ENCODE results near the gene RBM15B.
"Not testable (repeated sequence)": the region's sequence is repeated elsewhere in the genome, so short reads cannot be mapped to it uniquely, and the experiment has no call there.

The RBM15B gene

DNA sequence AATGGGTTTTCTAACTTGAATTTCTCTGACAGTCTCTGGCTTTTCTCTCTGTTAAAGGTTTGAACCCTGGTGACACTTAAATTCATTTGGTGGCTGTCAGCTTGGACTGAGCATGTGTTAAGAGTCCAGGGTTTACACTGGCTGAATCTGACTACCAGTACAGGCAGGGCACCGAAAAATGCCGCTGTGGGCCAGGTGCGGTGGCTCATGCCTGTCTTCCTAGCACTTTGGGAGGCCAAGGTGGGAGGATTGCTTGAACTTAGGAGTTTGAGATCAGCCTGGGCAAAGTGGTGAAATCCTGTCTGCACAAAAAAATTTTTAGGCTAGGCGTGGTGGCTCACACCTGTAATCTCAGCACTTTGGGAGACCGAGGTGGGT lies 4.2 kb upstream of the RBM15B start:
- H3K4me3 ChIP-seq (ENCODE audit: low read depth, low read length): peak overlapping the region; percentile 88
- no peak for DNase-seq (ENCODE audit: low read depth)
- TF ChIP-seq, protein P1, sequence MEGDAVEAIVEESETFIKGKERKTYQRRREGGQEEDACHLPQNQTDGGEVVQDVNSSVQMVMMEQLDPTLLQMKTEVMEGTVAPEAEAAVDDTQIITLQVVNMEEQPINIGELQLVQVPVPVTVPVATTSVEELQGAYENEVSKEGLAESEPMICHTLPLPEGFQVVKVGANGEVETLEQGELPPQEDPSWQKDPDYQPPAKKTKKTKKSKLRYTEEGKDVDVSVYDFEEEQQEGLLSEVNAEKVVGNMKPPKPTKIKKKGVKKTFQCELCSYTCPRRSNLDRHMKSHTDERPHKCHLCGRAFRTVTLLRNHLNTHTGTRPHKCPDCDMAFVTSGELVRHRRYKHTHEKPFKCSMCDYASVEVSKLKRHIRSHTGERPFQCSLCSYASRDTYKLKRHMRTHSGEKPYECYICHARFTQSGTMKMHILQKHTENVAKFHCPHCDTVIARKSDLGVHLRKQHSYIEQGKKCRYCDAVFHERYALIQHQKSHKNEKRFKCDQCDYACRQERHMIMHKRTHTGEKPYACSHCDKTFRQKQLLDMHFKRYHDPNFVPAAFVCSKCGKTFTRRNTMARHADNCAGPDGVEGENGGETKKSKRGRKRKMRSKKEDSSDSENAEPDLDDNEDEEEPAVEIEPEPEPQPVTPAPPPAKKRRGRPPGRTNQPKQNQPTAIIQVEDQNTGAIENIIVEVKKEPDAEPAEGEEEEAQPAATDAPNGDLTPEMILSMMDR (IDR thresholded peaks at IDR 0.05; ENCODE audit: insufficient read depth, low read depth, low read length, missing control alignments): no peak

DNA sequence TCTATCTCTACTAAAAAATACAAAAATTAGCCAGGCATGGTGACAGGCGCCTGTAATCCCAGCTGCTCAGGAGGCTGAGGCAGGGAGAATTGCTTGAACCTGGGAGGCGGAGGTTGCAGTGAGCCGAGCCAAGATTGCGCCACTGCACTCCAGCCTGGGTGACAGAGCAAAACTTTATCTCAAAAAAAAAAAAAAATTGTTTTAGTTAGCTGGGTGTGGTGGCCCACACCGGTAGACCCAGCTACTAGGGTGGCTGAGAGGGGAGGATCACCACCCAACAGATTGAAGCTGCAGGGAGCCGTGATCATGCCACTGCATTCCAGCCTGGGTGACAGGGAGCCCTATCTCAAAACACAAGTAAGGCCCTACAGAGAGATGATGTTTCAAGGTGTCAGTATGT lies 3.8 kb upstream of the RBM15B start:
- H3K4me3 ChIP-seq (ENCODE audit: low read depth, low read length); DNase-seq (ENCODE audit: low read depth): not testable (repeated sequence)

DNA sequence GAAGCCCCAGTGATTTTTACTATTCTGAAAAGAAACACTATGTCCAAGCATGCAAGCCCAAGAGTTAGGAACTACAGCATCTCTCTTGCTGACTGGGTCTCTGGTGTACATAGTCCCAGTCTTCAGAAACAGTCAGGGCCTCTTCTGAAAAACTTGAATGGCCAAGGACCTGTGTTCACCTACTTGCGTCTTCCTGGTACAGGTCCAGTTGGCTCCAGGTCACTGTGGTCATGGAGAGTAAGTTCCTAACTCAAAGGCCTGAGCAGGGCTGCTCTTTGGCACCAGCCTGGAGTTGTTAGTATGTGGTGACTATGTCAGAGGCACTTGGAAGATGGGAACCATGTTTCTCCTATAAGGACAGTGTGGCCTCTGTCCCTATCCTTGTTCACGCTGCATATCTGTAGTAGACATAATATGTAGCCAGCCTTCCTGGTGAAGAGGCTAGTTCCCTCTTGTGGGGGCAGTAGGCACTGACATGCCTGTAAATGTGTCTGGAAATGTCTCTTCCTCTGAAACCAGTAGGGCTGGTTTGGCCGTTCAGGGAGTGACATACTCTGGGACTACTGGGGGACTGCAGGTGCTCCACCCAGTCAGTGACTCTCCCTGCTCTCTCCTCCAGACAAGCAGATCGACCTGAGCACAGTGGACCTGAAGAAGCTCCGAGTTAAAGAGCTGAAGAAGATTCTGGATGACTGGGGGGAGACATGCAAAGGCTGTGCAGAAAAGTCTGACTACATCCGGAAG lies 2.6 kb upstream of the RBM15B start:
- TF ChIP-seq, protein P1 (IDR thresholded peaks at IDR 0.05; ENCODE audit: insufficient read depth, low read depth, low read length, missing control alignments): no peak
- no peak overlapping the region for H3K4me3 ChIP-seq (ENCODE audit: low read depth, low read length)
- peak; percentile 30 for DNase-seq (ENCODE audit: low read depth)

DNA sequence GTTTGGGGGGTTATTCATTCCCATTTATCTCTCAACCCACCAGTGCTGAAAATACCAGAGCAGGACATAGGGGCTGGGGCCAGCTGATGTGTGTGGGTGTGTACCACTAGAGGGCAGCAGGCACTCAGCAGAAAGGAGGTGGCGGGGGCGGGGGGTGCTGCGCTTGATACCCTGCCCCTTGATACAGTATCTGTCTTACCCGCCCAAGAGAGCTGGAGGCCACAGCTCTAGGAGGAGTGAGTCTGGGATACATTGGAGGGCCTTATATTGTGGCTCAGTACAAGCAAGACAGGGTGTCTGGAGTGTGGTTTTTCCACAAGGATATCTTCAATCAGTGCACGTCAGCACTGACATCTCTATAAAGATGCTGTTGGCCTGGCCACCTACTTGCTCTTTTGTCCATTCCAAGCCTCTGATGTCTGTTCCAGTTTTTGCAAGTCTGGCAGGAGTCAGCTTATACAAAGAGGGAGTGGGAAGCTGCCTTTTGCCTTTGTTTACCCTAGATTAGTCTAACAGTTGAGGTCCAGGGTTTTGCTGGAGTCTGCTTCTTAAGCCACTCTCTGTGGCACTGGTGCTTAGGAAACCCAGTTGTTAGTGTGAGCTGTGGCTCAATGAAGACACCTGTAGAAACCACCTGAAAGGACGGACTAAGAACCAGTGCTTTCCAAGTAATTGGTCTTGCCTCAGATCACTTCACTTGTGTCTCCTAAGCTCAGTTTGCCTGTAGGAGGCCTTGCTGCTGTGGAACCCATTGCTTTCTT lies 1.5 kb upstream of the RBM15B start:
- no peak overlapping the region for H3K4me3 ChIP-seq (ENCODE audit: low read depth, low read length)
- peak; percentile 72 for DNase-seq (ENCODE audit: low read depth)
- TF ChIP-seq, protein P1 (IDR thresholded peaks at IDR 0.05; ENCODE audit: insufficient read depth, low read depth, low read length, missing control alignments): peak; percentile 92

DNA sequence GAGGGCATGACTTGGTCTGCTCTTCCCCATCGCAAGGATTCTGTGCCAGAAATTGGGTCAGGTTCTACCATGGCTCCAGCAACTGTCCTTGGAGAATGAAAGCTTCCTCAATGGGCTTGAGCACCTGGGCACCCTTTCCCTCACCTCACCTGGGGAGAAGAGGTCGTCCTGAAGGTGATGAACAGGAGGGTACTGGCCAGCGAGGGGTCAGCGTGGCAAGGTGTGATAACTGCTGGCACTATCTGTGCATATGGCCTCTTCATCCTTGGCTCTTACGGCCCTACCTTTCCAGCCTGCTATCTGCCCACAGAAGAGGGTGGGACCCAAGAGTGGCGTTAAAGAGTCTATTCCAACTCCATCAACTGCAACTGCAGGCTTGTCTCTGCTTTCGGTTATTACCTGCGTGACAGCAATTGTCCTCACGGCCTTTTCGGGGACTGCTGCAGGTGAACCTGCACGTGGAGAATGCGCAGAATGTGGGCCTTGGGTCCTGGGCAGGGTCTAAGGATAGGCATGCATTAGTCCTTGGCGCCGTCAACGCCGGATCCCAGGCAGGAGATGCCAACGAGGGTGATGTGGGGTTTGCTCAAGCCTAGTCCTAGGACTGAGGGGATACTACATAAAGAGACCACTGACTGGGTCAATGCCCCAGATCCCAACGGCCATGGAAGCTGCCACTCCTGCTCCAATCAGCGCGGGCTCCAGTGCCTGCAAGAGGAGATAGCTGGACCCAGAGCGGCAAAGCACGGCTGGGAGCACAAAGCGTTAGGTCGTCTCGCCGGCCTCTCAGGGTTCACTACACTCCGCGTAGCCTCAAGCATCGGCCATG lies 625 bp upstream of the RBM15B start:
- peak; percentile 22 for DNase-seq (ENCODE audit: low read depth)
- H3K4me3 ChIP-seq (ENCODE audit: low read depth, low read length): peak overlapping the region; percentile 43
- TF ChIP-seq, protein P1 (IDR thresholded peaks at IDR 0.05; ENCODE audit: insufficient read depth, low read depth, low read length, missing control alignments): no peak

DNA sequence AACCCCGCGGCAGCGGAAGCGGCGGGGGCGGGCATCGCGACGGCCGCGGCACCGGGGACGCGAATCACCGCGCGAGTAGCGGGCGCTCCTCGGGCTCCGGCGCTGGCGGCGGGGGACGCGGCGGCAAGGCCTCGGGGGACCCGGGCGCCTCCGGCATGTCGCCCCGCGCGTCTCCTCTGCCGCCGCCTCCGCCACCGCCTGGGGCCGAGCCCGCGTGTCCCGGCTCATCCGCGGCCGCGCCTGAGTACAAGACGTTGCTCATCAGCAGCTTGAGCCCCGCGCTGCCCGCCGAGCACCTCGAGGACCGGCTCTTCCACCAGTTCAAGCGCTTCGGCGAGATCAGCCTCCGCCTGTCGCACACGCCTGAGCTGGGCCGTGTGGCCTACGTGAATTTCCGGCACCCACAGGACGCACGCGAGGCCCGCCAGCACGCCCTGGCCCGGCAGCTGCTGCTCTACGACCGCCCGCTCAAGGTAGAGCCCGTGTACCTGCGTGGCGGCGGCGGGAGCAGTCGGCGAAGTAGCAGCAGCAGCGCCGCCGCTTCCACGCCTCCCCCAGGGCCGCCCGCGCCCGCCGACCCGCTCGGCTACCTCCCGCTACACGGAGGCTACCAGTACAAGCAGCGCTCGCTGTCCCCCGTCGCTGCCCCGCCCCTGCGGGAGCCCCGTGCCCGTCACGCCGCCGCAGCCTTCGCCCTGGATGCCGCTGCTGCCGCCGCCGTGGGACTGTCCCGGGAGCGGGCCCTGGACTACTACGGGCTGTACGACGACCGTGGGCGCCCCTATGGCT lies 675 bp downstream of the RBM15B start:
- H3K4me3 ChIP-seq (ENCODE audit: low read depth, low read length): peak overlapping the region; percentile 73
- TF ChIP-seq, protein P1 (IDR thresholded peaks at IDR 0.05; ENCODE audit: insufficient read depth, low read depth, low read length, missing control alignments): no peak
- DNase-seq (ENCODE audit: low read depth): peak; percentile 76

Data from GM12865 (cell line).